HG03039 (cell line): ENCODE results near the gene SLC48A1.

ENCODE experiments used
- ATAC-seq: cut with Tn5 transposase; IDR thresholded peaks from one replicate; pipeline ENCODE4 v1.9.1; 2021; ENCODE audit warnings: mild to moderate bottlenecking, moderate library complexity; ENCODE audit not compliant: unreplicated experiment

The SLC48A1 gene

GRCh38 chr12:47821346-47821706, 48.3 kb downstream of the SLC48A1 start:
- no peak for ATAC-seq

DNA sequence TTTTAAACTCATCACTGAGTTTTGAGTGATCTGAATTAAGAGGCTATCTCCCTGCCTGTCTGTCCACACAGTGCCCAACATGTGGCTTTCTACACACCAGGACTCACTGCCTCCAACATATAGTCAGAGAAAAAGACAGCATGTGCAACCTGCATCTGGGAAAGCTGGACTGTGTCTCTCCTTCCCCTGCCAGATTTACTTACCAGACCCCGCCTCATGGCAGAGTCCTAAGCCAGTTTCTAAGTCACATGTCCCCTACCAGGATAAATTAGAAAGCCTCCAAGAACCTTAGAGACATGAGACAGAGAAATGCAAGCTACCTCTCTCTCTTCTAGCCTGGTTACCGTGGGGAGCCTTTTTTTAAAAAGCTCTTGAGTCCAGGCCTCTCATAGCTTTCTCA, 49.4 kb downstream of the SLC48A1 start:
- no peak for ATAC-seq

- ATAC-seq = no peak
Measured at GRCh38 chr12:47822863-47823262, 49.8 kb downstream of the SLC48A1 start.

GRCh38 chr12:47823422-47824086, 50.5 kb downstream of the SLC48A1 start:
- ATAC-seq = no peak

DNA sequence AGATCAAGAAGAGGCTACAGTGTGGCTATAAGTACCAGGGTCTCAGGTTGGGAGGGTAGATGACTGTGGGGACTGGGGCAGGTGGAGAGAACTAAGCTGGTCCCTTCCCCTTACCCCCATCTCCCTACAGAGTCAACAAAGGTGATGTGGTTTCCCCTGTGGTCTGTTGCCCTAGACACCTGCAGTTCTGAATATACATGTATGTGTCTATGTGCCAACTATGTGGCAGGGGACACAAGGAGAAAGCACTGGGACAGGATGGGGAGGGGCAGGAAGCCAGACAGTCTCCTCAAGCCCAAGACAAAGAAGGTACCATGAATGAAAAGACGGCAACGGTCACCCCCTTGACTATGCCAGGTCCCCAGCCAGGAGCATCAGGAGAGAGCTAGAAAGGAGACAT, 51.2 kb downstream of the SLC48A1 start:
- ATAC-seq = no peak

GRCh38 chr12:47824635-47825034, 51.6 kb downstream of the SLC48A1 start:
- ATAC-seq = no peak

DNA sequence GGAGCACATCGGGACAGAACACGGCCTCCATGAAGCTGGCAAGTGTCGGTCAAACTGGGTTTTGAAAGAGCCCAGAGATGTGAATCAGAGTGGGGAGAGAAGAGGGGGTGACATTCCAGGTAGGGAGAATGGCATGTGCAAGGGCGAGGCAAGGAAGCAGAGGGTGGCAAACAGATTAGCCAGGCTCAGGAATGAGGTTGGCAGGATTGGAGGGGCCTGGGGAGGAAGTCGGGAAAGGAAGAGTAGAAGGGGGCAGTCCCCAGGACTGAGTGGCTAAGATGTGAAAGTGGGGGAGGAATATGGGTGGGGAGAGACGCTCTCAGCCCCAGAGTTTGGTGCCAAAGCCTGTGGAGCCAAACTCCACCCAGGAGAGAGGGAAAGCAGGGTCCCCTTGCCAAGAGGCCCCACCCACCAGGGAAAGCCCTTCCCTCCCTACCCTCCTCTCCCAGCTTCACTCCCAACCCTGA, 52.2 kb downstream of the SLC48A1 start:
- no peak for ATAC-seq

DNA sequence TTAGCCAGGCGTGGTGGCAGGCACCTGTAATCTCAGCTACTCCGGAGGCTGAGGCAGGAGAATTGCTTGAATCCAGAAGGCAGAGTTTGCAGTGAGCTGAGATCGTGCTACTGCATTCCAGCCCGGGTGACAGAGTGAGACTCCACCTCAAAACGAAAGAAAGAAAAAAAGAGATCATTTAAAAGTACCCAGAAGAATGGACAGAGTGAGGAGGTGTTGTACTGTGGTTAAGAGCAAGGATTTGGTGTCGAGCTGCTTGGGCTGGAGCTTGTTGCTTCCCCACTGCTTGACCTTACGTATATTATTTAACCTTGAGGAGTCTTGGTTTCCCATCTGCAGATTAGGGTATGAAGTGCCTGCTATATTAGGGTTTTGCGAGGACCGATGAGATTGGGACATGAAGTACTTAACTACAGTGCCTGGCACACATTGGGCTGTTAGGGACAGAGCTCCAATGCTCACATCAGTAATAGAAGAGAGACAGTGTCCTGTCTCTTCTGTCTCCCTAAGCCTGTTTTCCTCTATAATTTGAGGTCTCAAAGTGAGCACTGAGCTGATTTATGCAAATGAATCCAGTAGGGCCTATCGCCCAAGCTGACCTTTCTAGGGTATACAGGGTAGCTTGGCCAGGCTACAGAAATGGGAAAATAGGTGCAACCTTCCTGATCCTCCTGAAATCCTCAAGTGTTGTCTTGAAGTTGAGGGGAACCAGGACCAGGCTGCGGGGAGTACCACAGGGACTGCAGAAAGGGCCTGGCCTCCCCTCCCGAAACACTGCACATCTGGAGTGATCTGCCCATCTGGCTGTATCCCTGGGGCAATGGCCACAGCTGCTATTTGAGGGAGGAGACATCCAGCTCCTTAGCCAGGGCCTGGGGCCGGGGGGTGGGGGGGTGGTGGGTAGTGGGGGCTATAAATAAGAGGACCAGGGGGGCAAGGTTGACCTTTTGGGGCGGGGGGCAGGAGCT, 55.3 kb downstream of the SLC48A1 start:
- no peak for ATAC-seq

DNA sequence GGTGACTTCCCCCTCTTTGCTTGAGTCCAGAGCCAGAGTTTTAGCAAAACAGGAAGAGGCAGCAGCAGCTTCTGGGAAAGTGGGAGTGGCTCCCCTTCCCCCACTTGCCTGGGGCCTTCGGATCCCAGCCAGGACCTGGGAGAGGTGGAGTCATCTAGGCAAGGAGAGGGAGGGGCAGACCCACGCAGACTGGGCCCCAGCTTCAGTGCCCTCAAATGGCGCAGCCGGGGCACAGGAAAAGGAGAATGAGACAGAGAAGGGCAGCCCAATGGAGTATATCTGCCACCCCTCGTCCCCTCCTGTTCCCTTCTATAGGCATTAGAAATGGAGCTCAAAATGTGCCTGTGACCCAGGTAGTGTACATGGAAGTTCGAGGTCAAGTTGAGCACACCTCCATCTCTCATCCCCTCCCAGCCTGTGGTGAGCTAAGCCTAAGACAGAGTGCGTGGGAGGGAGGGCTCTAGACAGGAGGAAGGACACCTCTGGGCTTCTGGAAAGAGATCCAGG, 56.0 kb downstream of the SLC48A1 start:
- no peak for ATAC-seq

DNA sequence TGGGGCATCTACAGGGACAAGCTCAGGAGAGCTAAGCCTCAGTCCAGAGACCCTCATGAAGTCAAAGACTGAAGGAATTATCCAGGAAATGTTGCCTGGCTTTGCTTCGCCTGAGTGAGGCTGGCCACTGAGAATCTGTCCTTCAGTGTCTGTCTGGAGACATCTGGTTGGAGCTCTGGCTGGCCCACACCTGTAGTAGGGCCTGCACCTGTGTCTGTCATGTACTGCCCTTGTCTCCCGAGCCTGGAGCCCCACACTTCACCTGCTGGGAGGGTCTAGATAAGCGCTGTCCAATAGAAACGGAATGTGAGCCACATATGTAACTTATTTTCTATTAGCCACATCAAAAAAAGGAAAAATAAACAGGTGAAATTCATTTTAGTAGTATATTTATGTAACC, 56.5 kb downstream of the SLC48A1 start:
- no peak for ATAC-seq
